ENCODE results near the gene KPRP.

- TF ChIP-seq CTCF (conservative IDR thresholded peaks at IDR 0.05; ENCODE audit: low read depth, low read length) = no peak
- TF ChIP-seq EZH2 (IDR thresholded peaks at IDR 0.05; ENCODE audit: borderline replicate concordance, low read depth, low read length, poor library complexity, severe bottlenecking) = no peak
These were observed 28.3 kb downstream of the KPRP start, which contains the start of gene LCE1E for GRCh38 chr1:152786077-152786476.
